B cell (primary cell): ENCODE measurements around the gene PCLO. TPM values are rescaled to one million over a fixed set of nuclear protein-coding genes. Genes with fewer than 3 reads are reported as not detected.

Experiments used
- ATAC-seq: fragments of 200-7000 bp; cut with Tn5 transposase; one replicate; pipeline ENCODE4 v1.10.0; 2021; ENCODE audit warnings: low read depth, mild to moderate bottlenecking, moderate number of reproducible peaks, moderate library complexity
- CTCF ChIA-PET: fragments of 350-600 bp; sonication (Branson Sonifier 250); formaldehyde crosslinking; loops from one replicate; lab custom pipeline; 2021; ENCODE audit warnings: antibody characterized with exemption, inconsistent platforms; lab: Charles Lee
- POLR2A ChIA-PET: fragments of 350-600 bp; sonication (Branson Sonifier 250); formaldehyde crosslinking; loops from one replicate; lab custom pipeline; 2021; ENCODE audit warnings: antibody characterized with exemption; lab: Charles Lee
- DNase-seq: peaks from one replicate; pipeline ENCODE4 v3.0.0; 2013
- H2AFZ ChIP-seq: 2 replicates; pipeline ENCODE4 v1.6.1; 2012; ENCODE audit warnings: mild to moderate bottlenecking, low read depth, low read length; ENCODE audit not compliant: insufficient read depth, poor library complexity, severe bottlenecking
- H3K27ac ChIP-seq, 2 donors: 1 replicate in 1 of 2; 2 replicates in 1 of 2; pipeline ENCODE4 v1.5.1; 2012 to 2013; ENCODE audit warnings: low read length in 2 of 2, mild to moderate bottlenecking in 2 of 2, moderate library complexity in 1 of 2
- H3K27me3 ChIP-seq, 4 experiments: fragments of 200-600 bp in 1 of 4; sonication (generic) in 1 of 4; replicated peaks in 1 of 4; 1 replicate in 2 of 4; 2 replicates in 2 of 4; pipeline versions ENCODE4 v1.6.1 to v1.7.0; 2013 to 2016; ENCODE audit warnings: low read length in 3 of 4, mild to moderate bottlenecking in 2 of 4, mixed read lengths in 1 of 4, moderate library complexity in 1 of 4; ENCODE audit not compliant: insufficient read depth in 4 of 4, control insufficient read depth in 3 of 4; ENCODE audit errors: control extremely low read depth in 1 of 4
- H3K36me3 ChIP-seq, 2 experiments: replicated peaks in 1 of 2; 1 replicate in 1 of 2; 2 replicates in 1 of 2; pipeline versions ENCODE4 v1.6.1 to v1.7.1; 2013; ENCODE audit warnings: low read length in 1 of 2; ENCODE audit not compliant: insufficient read depth in 2 of 2, control insufficient read depth in 1 of 2; ENCODE audit errors: control extremely low read depth in 1 of 2, extremely low read depth in 1 of 2
- H3K4me1 ChIP-seq, 2 donors: fragments of 200-600 bp in 1 of 2; sonication (generic) in 1 of 2; 1 replicate in 1 of 2; 2 replicates in 1 of 2; pipeline versions ENCODE4 v1.5.1 to v1.6.1; 2013 to 2017; ENCODE audit warnings: low read length in 2 of 2; ENCODE audit not compliant: control insufficient read depth in 2 of 2, insufficient read depth in 2 of 2
- H3K4me2 ChIP-seq: replicated peaks from 2 replicates; pipeline ENCODE3; 2012; ENCODE audit warnings: mild to moderate bottlenecking, low read depth, low read length; ENCODE audit not compliant: poor library complexity, severe bottlenecking
- H3K4me3 ChIP-seq, 5 experiments: fragments of 200-600 bp in 1 of 5; sonication (generic) in 1 of 5; 1 replicate in 3 of 5; 2 replicates in 2 of 5; pipeline versions ENCODE4 v1.5.1 to v1.7.0; 2011 to 2016; ENCODE audit warnings: low read length in 4 of 5, mild to moderate bottlenecking in 4 of 5, low read depth in 2 of 5, control low read depth in 1 of 5, moderate library complexity in 1 of 5; ENCODE audit not compliant: insufficient read depth in 1 of 5; ENCODE audit errors: control extremely low read depth in 1 of 5, extremely low read depth in 1 of 5
- H3K79me2 ChIP-seq: fragments of 200-600 bp; sonication (generic); one replicate; pipeline ENCODE4 v1.6.0; 2016; ENCODE audit warnings: low read length; ENCODE audit not compliant: control insufficient read depth, insufficient read depth
- H3K9ac ChIP-seq: fragments of 200-600 bp; sonication (generic); 2 replicates; pipeline ENCODE4 v1.6.1; 2017; ENCODE audit warnings: mild to moderate bottlenecking, low read length, moderate library complexity
- H3K9me3 ChIP-seq, 3 donors: one replicate each; pipeline versions ENCODE4 v1.6.1 to v1.7.1; 2013; ENCODE audit warnings: low read length in 2 of 3; ENCODE audit not compliant: control insufficient read depth in 2 of 3, insufficient read depth in 1 of 3; ENCODE audit errors: control extremely low read depth in 1 of 3
- H4K20me1 ChIP-seq: 2 replicates; pipeline ENCODE4 v1.6.0; 2012; ENCODE audit warnings: mild to moderate bottlenecking, low read length; ENCODE audit not compliant: insufficient read depth, control insufficient read depth, poor library complexity, severe bottlenecking
- H3K27ac Mint-ChIP-seq: one replicate; pipeline ENCODE4 v1.8.0; 2021; ENCODE audit warnings: mixed read lengths
- H3K27me3 Mint-ChIP-seq: one replicate; pipeline ENCODE4 v1.8.0; 2021; ENCODE audit warnings: mixed read lengths
- H3K4me1 Mint-ChIP-seq: one replicate; pipeline ENCODE4 v1.8.0; 2021; ENCODE audit warnings: mixed read lengths
- H3K4me3 Mint-ChIP-seq: one replicate; pipeline ENCODE4 v1.8.0; 2021; ENCODE audit warnings: mixed read lengths
- H3K9me3 Mint-ChIP-seq: one replicate; pipeline ENCODE4 v1.8.0; 2022; ENCODE audit warnings: mixed read lengths; ENCODE audit not compliant: insufficient read depth
- CTCF ChIP-seq: fragments of 200-600 bp; IDR thresholded peaks from one replicate; pipeline ENCODE4 v1.8.0; 2022; ENCODE audit warnings: antibody characterized with exemption, mild to moderate bottlenecking
- EZH2 ChIP-seq: IDR thresholded peaks from 2 replicates; pipeline ENCODE4 v1.6.1; 2012; ENCODE audit warnings: borderline replicate concordance, low read depth, mild to moderate bottlenecking, moderate library complexity, low read length; ENCODE audit not compliant: insufficient read depth, poor library complexity, severe bottlenecking
- WGBS: methylation state at CpG from one replicate; pipeline ENCODE4 v1.1.5; 2013; ENCODE audit warnings: missing lambda C conversion rate; ENCODE audit not compliant: insufficient coverage; 5-methylcytosine and 5-hydroxymethylcytosine counted together
- intact Hi-C: fragments of 100-400 bp; cut with micrococcal nuclease; formaldehyde crosslinking; loops from one replicate; pipeline ENCODE4 v1.10.0; 2022
- polyA plus RNA-seq: library from polyadenylated mRNA; depleted of rRNA; stranded (reverse); fragments of >200 nt; gene quantifications from 2 replicates; pipeline ENCODE4 v1.2.3, GENCODE V29; 2012
- total RNA-seq, 2 donors: library from RNA; stranded (reverse); fragments of 120-200 nt in 1 of 2; gene quantifications; 1 replicate in 1 of 2; 2 replicates in 1 of 2; pipeline versions ENCODE4 v1.2.3 to v1.2.4, GENCODE V29; 2013 to 2022

The PCLO gene
- total and polyA plus RNA-seq, 2 donors (not counting 1 experiment from before 2014, with no cell fraction given), result 0.01 to 0.32 TPM

- Histone ChIP-seq H3K36me3 (no peaks in the 10 kb centered on the region), H3K27me3 (no peaks in the 10 kb centered on the region), H3K9ac (no peak overlapping the region), H3K79me2 (no peaks in the 10 kb centered on the region), H3K9me3 (no peaks in the 10 kb centered on the region), H3K27ac (no peak overlapping the region), H4K20me1 (no peaks in the 10 kb centered on the region), H3K4me1 (no peaks in the 10 kb centered on the region), H3K4me2 (no peak overlapping the region), H3K4me3 (no peak overlapping the region), H2AFZ (no peak overlapping the region)
- WGBS, result no CpG with 5 or more reads among the region's 1 CpG
- H3K4me1 Mint-ChIP-seq, result no peaks in the 10 kb centered on the region
- intact Hi-C loops, result no loop called here
- H3K4me3 Mint-ChIP-seq, result no peak overlapping the region
- CTCF ChIA-PET, result no interaction called here
- no peaks in the 10 kb centered on the region for H3K27me3 Mint-ChIP-seq
- DNase-seq (no peak), ATAC-seq (no peak)
- no peaks in the 10 kb centered on the region for H3K9me3 Mint-ChIP-seq
- H3K27ac Mint-ChIP-seq, result no peak overlapping the region
- TF ChIP-seq EZH2 (no peak), CTCF (no peak)
- POLR2A ChIA-PET, result no interaction called here
Observed at GRCh38 chr7:83148776-83149175, 13.9 kb downstream of the PCLO start.

DNA sequence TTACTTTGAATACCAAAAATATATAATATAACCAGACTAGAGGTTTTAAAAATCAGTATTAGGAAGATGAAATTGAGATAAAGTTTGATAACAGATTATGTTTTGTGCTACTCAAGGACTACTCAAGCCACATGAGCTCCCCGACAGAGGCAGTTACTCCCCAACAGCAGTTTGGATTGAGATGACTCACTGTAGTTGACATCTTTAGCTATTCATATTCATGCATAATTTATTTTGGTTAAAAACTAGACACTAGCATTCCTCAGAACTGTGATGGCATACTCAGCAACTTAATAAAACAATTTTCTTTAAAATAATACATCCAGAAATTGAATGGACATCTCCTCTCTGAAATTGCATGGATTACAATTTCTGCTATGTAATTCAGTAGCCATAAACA lies 19.6 kb downstream of the PCLO start:
- DNase-seq, result no peak
- Histone ChIP-seq H3K36me3 (no peaks in the 10 kb centered on the region), H3K27ac (no peak overlapping the region), H3K27me3 (no peaks in the 10 kb centered on the region), H3K4me3 (no peak overlapping the region), H3K9me3 (no peaks in the 10 kb centered on the region), H4K20me1 (no peaks in the 10 kb centered on the region), H3K4me2 (no peak overlapping the region), H3K79me2 (no peaks in the 10 kb centered on the region), H3K4me1 (no peaks in the 10 kb centered on the region), H3K9ac (no peak overlapping the region), H2AFZ (no peak overlapping the region)
- no peaks in the 10 kb centered on the region for H3K27me3 Mint-ChIP-seq
- CTCF ChIA-PET, result no interaction called here
- POLR2A ChIA-PET, result no interaction called here
- no peak overlapping the region for H3K4me3 Mint-ChIP-seq
- no peak overlapping the region for H3K27ac Mint-ChIP-seq
- H3K4me1 Mint-ChIP-seq, result no peaks in the 10 kb centered on the region
- intact Hi-C loops, result no loop called here
- H3K9me3 Mint-ChIP-seq, result no peaks in the 10 kb centered on the region
- WGBS, result no CpG with 5 or more reads among the region's 1 CpG
- no peak for TF ChIP-seq CTCF
- no peak for TF ChIP-seq EZH2
- no peak for ATAC-seq
